ENCODE measurements around the gene TREM1.
"Not testable (repeated sequence)": the region's sequence is repeated elsewhere in the genome, so short reads cannot be mapped to it uniquely, and the experiment has no call there.

Gene TREM1

GRCh38 chr6:41257369-41258195 is 28.9 kb downstream of the TREM1 start:
- DNase-seq (ENCODE audit: low read depth): no peak

GRCh38 chr6:41256383-41256782 is 30.1 kb downstream of the TREM1 start:
- DNase-seq (ENCODE audit: low read depth): no peak

- DNase-seq (ENCODE audit: low read depth): no peak
These were observed 30.7 kb downstream of the TREM1 start for GRCh38 chr6:41255638-41256246.

- no peak for DNase-seq (ENCODE audit: low read depth)
These were observed 31.4 kb downstream of the TREM1 start for GRCh38 chr6:41255110-41255509.

- DNase-seq (ENCODE audit: low read depth): no peak
These were observed 33.9 kb downstream of the TREM1 start for GRCh38 chr6:41252401-41253169.

- no peak for DNase-seq (ENCODE audit: low read depth)
These were observed 38.4 kb downstream of the TREM1 start for GRCh38 chr6:41247882-41248705.

- DNase-seq (ENCODE audit: low read depth): no peak
These were observed 39.1 kb downstream of the TREM1 start for GRCh38 chr6:41247288-41247865.

- DNase-seq (ENCODE audit: low read depth): not testable (repeated sequence)
These were observed 40.0 kb downstream of the TREM1 start for GRCh38 chr6:41246529-41246928.

GRCh38 chr6:41239467-41240159 is 46.9 kb downstream of the TREM1 start:
- DNase-seq (ENCODE audit: low read depth): no peak

- no peak for DNase-seq (ENCODE audit: low read depth)
These were observed 49.4 kb downstream of the TREM1 start for GRCh38 chr6:41237128-41237527.

- no peak for DNase-seq (ENCODE audit: low read depth)
These were observed 50.2 kb downstream of the TREM1 start for GRCh38 chr6:41236276-41236675.

GRCh38 chr6:41232667-41233066 is 53.8 kb downstream of the TREM1 start:
- no peak for DNase-seq (ENCODE audit: low read depth)

GRCh38 chr6:41231246-41231645 is 55.2 kb downstream of the TREM1 start:
- no peak for DNase-seq (ENCODE audit: low read depth)

GRCh38 chr6:41229721-41230120 is 56.8 kb downstream of the TREM1 start:
- no peak for DNase-seq (ENCODE audit: low read depth)

- DNase-seq (ENCODE audit: low read depth): no peak
These were observed 57.9 kb downstream of the TREM1 start for GRCh38 chr6:41228616-41229015.

- DNase-seq (ENCODE audit: low read depth): no peak
These were observed 58.4 kb downstream of the TREM1 start, which contains the start of gene TREML4 for GRCh38 chr6:41228096-41228495. TSS of gene TREML4 (plus strand) at chr6:41228349. CDS start at chr6:41228428, 79 bp downstream.

GRCh38 chr6:41226752-41227151 is 59.7 kb downstream of the TREM1 start:
- no peak for DNase-seq (ENCODE audit: low read depth)

GRCh38 chr6:41224800-41225199 is 61.7 kb downstream of the TREM1 start:
- DNase-seq (ENCODE audit: low read depth): no peak

All from stimulated activated CD8-positive, alpha-beta memory T cell treated with anti-CD3 and anti-CD28 coated beads, Interleukin-15, amount 100 ng/mL, for 24 hours (primary cell).